Lung (tissue), 12 donors: ENCODE measurements around the gene PPP2R5C. TPM values are rescaled to one million over a fixed set of nuclear protein-coding genes. Genes with fewer than 3 reads are reported as not detected.

ENCODE experiments used
- ATAC-seq: fragments of 200-7000 bp; cut with Tn5 transposase; one replicate; pipeline ENCODE4 v1.9.1; 2020; ENCODE audit warnings: moderate number of reproducible peaks; ENCODE audit not compliant: insufficient read depth, low FRiP score
- DNase-seq, 3 donors: peaks; one replicate each; pipeline ENCODE4 v3.0.0-alpha.2; 2013 to 2017
- H3K27ac ChIP-seq, 2 donors: one replicate each; pipeline ENCODE4 v1.5.1; 2013; ENCODE audit warnings: mild to moderate bottlenecking in 2 of 2, moderate library complexity in 2 of 2, control low read depth in 1 of 2, inconsistent platforms in 1 of 2, low read depth in 1 of 2, low read length in 1 of 2
- H3K27me3 ChIP-seq, 3 donors: one replicate each; pipeline ENCODE4 v1.5.1; 2013; ENCODE audit warnings: low read length in 2 of 3; ENCODE audit not compliant: control insufficient read depth in 3 of 3, insufficient read depth in 3 of 3
- H3K36me3 ChIP-seq, 4 donors: one replicate each; pipeline ENCODE4 v1.5.1; 2013; ENCODE audit warnings: low read length in 4 of 4, mild to moderate bottlenecking in 1 of 4, moderate library complexity in 1 of 4; ENCODE audit not compliant: control insufficient read depth in 4 of 4, insufficient read depth in 4 of 4
- H3K4me1 ChIP-seq, 5 donors: one replicate each; pipeline ENCODE4 v1.5.1; 2013; ENCODE audit warnings: low read length in 5 of 5, mild to moderate bottlenecking in 2 of 5, moderate library complexity in 1 of 5; ENCODE audit not compliant: control insufficient read depth in 5 of 5, insufficient read depth in 5 of 5
- H3K4me3 ChIP-seq: one replicate; pipeline ENCODE4 v1.5.1; 2013; ENCODE audit warnings: mild to moderate bottlenecking, control low read depth, moderate library complexity
- H3K9ac ChIP-seq, 2 donors: one replicate each; pipeline ENCODE4 v1.5.1; 2013; ENCODE audit warnings: low read length in 2 of 2, control low read depth in 1 of 2; ENCODE audit not compliant: insufficient read depth in 1 of 2
- H3K9me3 ChIP-seq, 4 donors: one replicate each; pipeline ENCODE4 v1.5.1; 2013; ENCODE audit warnings: low read length in 3 of 4, mild to moderate bottlenecking in 1 of 4, moderate library complexity in 1 of 4; ENCODE audit not compliant: control insufficient read depth in 4 of 4, insufficient read depth in 3 of 4
- CTCF ChIP-seq: IDR thresholded peaks from 2 replicates; pipeline ENCODE4 v1.5.1; 2012; ENCODE audit warnings: mild to moderate bottlenecking; ENCODE audit errors: control extremely low read depth, extremely low read depth
- WGBS, 2 donors: extraction: QIAGEN DNeasy Blood & Tissue Kit; methylation state at CpG; one replicate each; pipeline ENCODE4 v1.1.7; 2013; 5-methylcytosine and 5-hydroxymethylcytosine counted together
- polyA plus RNA-seq, 2 donors: library from polyadenylated mRNA; stranded (reverse); fragments of 200-250 nt; gene quantifications; one replicate each; pipeline ENCODE4 v1.2.1, GENCODE V29; 2013
- total RNA-seq, 2 donors: library from RNA; depleted of rRNA in 1 of 2; stranded (reverse); fragments of >200 nt in 1 of 2; gene quantifications; one replicate each; pipeline ENCODE4 v1.2.1, GENCODE V29; 2014 to 2021
- donor health status: control.
- donor health status: control.
- donor health status: Bipolar disorder and iron deficiency.
- donor health status: healthy.
- donor health status: DM: yes; HTN: yes; CAD: no.

The PPP2R5C gene
- total and polyA plus RNA-seq, 4 donors = 66.6 to 180 (median 126) TPM

- H3K27me3 ChIP-seq = no peaks in the 10 kb centered on the region
- no peak for TF ChIP-seq CTCF
- DNase-seq (no peak), ATAC-seq (no peak)
- H3K36me3 ChIP-seq = peaks cover 0 to 2% (median 0%) of the 10 kb centered on the region in 4 donors
- 96 to 97% methylated on average over 13 of the region's 13 CpGs for WGBS, 2 donors
- H3K4me1 ChIP-seq = peaks cover 0 to 12% (median 4%) of the 10 kb centered on the region in 5 donors
- no peaks in the 10 kb centered on the region for H3K9me3 ChIP-seq
- no peak overlapping the region for H3K9ac ChIP-seq
- no peak overlapping the region for H3K4me3 ChIP-seq
- H3K27ac ChIP-seq = no peak overlapping the region
Measured at GRCh38 chr14:101788016-101788635, 26.6 kb downstream of the PPP2R5C start.

- Histone ChIP-seq H3K4me3 (no peak overlapping the region), H3K36me3 (peaks cover 0 to 2% (median 0%) of the 10 kb centered on the region in 4 donors), H3K27me3 (no peaks in the 10 kb centered on the region), H3K9me3 (peaks cover 0 to 3% (median 0%) of the 10 kb centered on the region in 4 donors), H3K9ac (no peak overlapping the region), H3K27ac (no peak overlapping the region), H3K4me1 (peaks cover 0 to 12% (median 4%) of the 10 kb centered on the region in 5 donors)
- DNase-seq (peak in 2 of 3 donors; percentile 41 to 47), ATAC-seq (no peak)
- TF ChIP-seq CTCF = no peak
- WGBS, 2 donors = 76 to 88% methylated on average over 6 of the region's 6 CpGs
Measured at GRCh38 chr14:101789222-101789621, 27.7 kb downstream of the PPP2R5C start.

- ATAC-seq (no peak), DNase-seq (peak in 1 of 3 donors; percentile 42)
- Histone ChIP-seq H3K4me1 (peaks cover 0 to 12% (median 4%) of the 10 kb centered on the region in 5 donors), H3K4me3 (no peak overlapping the region), H3K27me3 (no peaks in the 10 kb centered on the region), H3K36me3 (peaks cover 0 to 2% (median 0%) of the 10 kb centered on the region in 4 donors), H3K9me3 (peaks cover 0 to 3% (median 0%) of the 10 kb centered on the region in 4 donors), H3K9ac (no peak overlapping the region), H3K27ac (no peak overlapping the region)
- TF ChIP-seq CTCF = no peak
- WGBS, 2 donors = 70 to 80% methylated on average over 7 of the region's 7 CpGs
Measured at GRCh38 chr14:101790232-101790631, 28.7 kb downstream of the PPP2R5C start.
